ENCODE measurements around the gene CDK6. TPM values are rescaled to one million over a fixed set of nuclear protein-coding genes. Genes with fewer than 3 reads are reported as not detected.

The CDK6 gene
- total RNA-seq, 2 experiments from 2014 or later, result 130 to 138 TPM

DNA sequence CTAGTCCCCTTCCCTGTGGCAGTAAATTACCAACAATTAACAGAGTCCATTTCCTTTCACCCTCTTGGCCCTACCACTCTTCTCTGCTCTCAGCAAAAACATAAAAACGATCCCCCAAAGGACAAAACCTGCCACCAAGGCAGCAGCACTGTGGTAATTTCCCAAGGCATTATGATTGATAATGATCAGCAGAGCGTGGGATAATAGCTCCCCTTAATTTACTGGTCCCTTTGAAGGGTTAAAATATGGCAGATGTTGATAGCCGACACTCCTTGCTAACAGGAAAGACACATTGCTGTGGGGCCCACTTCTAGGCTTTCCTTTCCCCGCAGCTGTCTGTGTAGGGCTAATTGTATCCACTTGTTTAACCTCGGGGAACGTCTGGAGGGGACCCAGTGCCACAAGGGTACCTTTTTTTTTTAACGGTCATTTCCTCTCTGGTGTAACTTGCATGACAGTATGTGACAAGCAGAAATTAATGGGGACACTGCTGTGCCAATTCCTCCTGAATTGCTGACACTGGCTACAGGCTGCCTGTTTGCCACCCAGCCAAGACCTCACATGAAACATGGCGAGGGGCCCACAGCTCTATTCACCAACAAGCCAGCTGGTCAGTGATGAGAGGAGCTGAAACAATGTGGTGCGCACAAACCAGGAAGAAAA is 81.3 kb downstream of the CDK6 start:
- CTCF ChIA-PET, result interaction anchor here (0.7 to 2.8 kb wide), 2 partner anchors 11 to 289 kb away, joined by 4 to 14 read pairs; no protein-coding TSS in a partner anchor
- Mint-ChIP-seq H3K9me3 (no peaks in the 10 kb centered on the region), H3K36me3 (ENCODE audit: low read depth) (peaks cover 60% of the 10 kb centered on the region), H3K27ac (peak overlapping the region; percentile 7), H3K4me3 (no peak overlapping the region), H3K27me3 (no peaks in the 10 kb centered on the region), H3K4me1 (ENCODE audit: low read depth) (peaks cover 44% of the 10 kb centered on the region)
- POLR2A ChIA-PET, result interaction anchor here (1.2 kb wide), 1 partner anchor 74 kb away, joined by 3 read pairs; no protein-coding TSS in a partner anchor
- no peak for ATAC-seq
- intact Hi-C loops (cut with micrococcal nuclease), result no loop called here
- DNase-seq, result no peak
- TF ChIP-seq, protein P1, sequence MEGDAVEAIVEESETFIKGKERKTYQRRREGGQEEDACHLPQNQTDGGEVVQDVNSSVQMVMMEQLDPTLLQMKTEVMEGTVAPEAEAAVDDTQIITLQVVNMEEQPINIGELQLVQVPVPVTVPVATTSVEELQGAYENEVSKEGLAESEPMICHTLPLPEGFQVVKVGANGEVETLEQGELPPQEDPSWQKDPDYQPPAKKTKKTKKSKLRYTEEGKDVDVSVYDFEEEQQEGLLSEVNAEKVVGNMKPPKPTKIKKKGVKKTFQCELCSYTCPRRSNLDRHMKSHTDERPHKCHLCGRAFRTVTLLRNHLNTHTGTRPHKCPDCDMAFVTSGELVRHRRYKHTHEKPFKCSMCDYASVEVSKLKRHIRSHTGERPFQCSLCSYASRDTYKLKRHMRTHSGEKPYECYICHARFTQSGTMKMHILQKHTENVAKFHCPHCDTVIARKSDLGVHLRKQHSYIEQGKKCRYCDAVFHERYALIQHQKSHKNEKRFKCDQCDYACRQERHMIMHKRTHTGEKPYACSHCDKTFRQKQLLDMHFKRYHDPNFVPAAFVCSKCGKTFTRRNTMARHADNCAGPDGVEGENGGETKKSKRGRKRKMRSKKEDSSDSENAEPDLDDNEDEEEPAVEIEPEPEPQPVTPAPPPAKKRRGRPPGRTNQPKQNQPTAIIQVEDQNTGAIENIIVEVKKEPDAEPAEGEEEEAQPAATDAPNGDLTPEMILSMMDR (IDR thresholded peaks at IDR 0.05), result no peak

DNA sequence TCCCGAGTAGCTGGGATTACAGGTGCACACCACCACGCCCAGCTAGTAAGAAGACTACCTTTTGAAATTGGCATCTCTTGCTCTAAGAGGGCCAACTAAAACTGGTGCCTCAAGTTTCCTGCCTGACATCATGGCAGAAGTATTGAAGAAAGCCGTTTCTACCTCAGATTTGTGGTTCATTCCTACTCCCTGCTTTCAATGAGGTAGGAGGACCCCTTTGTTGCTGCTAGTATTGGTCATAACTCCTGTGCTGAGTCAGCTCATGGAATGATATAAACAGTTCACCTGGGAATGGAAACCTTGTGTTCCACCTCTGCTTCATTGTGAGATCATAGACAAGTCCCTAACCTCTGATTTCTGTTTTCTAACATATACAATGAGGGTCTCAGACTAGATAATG is 82.8 kb downstream of the CDK6 start:
- Mint-ChIP-seq H3K9me3 (no peaks in the 10 kb centered on the region), H3K27me3 (no peaks in the 10 kb centered on the region), H3K36me3 (ENCODE audit: low read depth) (peaks cover 62% of the 10 kb centered on the region), H3K4me1 (ENCODE audit: low read depth) (peaks cover 52% of the 10 kb centered on the region), H3K4me3 (no peak overlapping the region), H3K27ac (peak overlapping the region; percentile 46)
- TF ChIP-seq, protein P1 (IDR thresholded peaks at IDR 0.05), result no peak
- ChIA-PET POLR2A (interaction anchor here (0.6 kb wide), 1 partner anchor 47 kb away, joined by 3 read pairs; no protein-coding TSS in a partner anchor), CTCF (interaction anchor here (2.8 kb wide), 1 partner anchor 12 kb away, joined by 14 read pairs; no protein-coding TSS in a partner anchor)
- intact Hi-C loops (cut with micrococcal nuclease), result no loop called here
- ATAC-seq, result peak; percentile 50
- DNase-seq, result no peak

DNA sequence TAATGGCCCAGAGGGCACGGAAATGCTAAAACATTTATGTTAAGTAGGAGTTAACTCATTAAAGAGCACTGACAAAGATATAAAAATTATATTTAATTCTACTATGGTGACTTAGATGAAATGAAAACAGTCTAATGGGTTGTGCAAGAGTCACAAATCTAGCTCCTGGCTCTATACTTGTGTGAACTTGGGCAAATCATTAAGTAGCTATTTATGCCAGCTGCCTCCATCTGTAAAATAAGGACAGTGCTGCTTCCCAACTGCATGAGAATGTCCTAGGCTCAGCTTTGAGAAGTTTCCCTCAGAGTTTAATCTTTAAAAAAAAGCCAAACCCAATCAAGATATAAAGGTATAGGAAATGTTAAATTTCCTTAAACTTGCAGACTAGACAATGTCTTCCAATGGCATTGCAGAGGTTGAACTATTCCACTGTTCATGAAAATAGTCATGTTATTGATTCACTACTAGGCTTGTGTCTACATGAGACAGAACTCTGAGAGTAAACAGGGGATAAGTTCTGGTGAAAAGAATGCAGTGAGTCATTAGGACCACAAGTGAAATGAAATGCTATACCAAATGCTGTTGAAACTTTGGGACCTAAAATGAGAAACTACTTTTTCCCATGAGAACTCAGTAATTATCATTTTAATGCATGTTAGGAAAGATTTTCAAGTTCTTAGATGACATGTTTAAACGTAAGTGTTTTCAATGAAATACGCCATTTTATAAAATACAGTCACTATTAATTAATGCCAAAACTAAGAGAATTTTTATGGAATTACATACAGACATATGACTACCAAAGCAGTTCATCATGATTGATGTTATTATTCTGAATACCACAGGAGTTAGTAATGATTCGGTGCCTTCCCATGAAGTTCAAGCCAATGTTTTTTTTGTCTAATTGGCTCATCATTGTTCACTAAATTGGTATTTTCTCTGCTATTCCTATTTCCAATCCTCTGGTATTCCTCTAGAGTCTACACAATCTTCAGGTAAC is 84.2 kb downstream of the CDK6 start:
- ATAC-seq, result peak; percentile 61
- ChIA-PET POLR2A (no interaction called here), CTCF (no interaction called here)
- H3K27me3 Mint-ChIP-seq, result no peaks in the 10 kb centered on the region
- DNase-seq, result no peak
- intact Hi-C loops (cut with micrococcal nuclease), result no loop called here
- H3K4me1 Mint-ChIP-seq (ENCODE audit: low read depth), result peaks cover 54% of the 10 kb centered on the region
- TF ChIP-seq, protein P1 (IDR thresholded peaks at IDR 0.05), result no peak
- no peak overlapping the region for H3K27ac Mint-ChIP-seq
- H3K36me3 Mint-ChIP-seq (ENCODE audit: low read depth), result peaks cover 53% of the 10 kb centered on the region
- no peak overlapping the region for H3K4me3 Mint-ChIP-seq
- no peaks in the 10 kb centered on the region for H3K9me3 Mint-ChIP-seq

DNA sequence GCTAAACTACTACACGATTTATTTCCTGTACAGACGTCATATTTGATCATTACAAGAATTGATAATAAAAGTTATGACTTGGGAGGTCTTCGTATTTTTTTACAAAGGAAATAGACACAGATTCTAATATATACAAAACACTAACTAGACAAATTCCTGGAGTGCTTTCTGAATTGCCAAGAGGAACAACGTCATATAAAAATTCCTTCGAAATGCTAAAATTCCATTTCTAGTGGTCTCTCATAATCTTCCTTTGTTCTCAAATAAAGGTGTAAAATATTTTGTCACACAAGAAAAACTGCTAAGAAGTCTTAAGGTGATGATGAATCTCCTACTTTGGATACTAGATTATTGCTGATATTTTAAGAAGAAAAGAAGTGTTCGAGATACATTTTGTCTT is 85.4 kb downstream of the CDK6 start:
- H3K9me3 Mint-ChIP-seq, result no peaks in the 10 kb centered on the region
- intact Hi-C loops (cut with micrococcal nuclease), result no loop called here
- peaks cover 43% of the 10 kb centered on the region for H3K36me3 Mint-ChIP-seq (ENCODE audit: low read depth)
- no peak overlapping the region for H3K27ac Mint-ChIP-seq
- H3K4me1 Mint-ChIP-seq (ENCODE audit: low read depth), result peaks cover 53% of the 10 kb centered on the region
- ChIA-PET POLR2A (no interaction called here), CTCF (no interaction called here)
- no peak for ATAC-seq
- H3K27me3 Mint-ChIP-seq, result no peaks in the 10 kb centered on the region
- TF ChIP-seq, protein P1 (IDR thresholded peaks at IDR 0.05), result no peak
- no peak for DNase-seq
- H3K4me3 Mint-ChIP-seq, result no peak overlapping the region

Data from activated CD8-positive, alpha-beta T cell treated with anti-CD3 and anti-CD28 coated beads for 36 hours (primary cell).